Hepatocyte (in vitro differentiated cells): ENCODE results near the gene RANBP17.

ENCODE experiments used
- EZH2 ChIP-seq: fragments of 200-600 bp; sonication (generic); IDR thresholded peaks from 2 replicates; pipeline ENCODE4 v1.6.1; 2016; ENCODE audit warnings: antibody characterized with exemption, mild to moderate bottlenecking, borderline replicate concordance
- EZH2phosphoT487 ChIP-seq: fragments of 200-600 bp; sonication (generic); IDR thresholded peaks from one replicate; pipeline ENCODE4 v1.6.1; 2018; ENCODE audit warnings: antibody characterized with exemption, mild to moderate bottlenecking, low read depth, moderate library complexity; ENCODE audit not compliant: unreplicated experiment, severe bottlenecking
- TF ChIP-seq, protein P1 (sequence below): fragments of 200-600 bp; sonication (generic); IDR thresholded peaks from 2 replicates; pipeline ENCODE4 v1.5.1; 2016; ENCODE audit warnings: antibody characterized with exemption, mild to moderate bottlenecking; ENCODE audit not compliant: poor library complexity

DNA sequence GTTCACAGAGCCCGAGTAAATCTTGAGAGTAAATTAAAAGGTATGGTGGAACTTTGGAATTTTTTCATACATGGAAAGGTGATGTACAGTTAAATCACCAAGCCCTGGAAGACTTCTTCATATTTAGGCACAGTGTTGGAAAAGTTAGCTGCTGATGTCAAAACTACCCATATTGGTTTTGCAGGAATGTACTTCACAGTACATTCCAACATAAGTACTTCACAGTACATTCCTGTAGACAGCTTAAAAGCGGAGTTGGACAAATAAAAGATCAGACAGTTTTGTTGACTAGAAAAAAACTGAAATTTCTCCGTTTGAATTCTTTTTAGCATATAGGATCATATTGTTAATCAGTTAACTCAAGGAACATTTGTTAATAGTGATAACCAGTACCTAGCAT, 1.8 kb downstream of the RANBP17 start:
- TF ChIP-seq, protein P1, sequence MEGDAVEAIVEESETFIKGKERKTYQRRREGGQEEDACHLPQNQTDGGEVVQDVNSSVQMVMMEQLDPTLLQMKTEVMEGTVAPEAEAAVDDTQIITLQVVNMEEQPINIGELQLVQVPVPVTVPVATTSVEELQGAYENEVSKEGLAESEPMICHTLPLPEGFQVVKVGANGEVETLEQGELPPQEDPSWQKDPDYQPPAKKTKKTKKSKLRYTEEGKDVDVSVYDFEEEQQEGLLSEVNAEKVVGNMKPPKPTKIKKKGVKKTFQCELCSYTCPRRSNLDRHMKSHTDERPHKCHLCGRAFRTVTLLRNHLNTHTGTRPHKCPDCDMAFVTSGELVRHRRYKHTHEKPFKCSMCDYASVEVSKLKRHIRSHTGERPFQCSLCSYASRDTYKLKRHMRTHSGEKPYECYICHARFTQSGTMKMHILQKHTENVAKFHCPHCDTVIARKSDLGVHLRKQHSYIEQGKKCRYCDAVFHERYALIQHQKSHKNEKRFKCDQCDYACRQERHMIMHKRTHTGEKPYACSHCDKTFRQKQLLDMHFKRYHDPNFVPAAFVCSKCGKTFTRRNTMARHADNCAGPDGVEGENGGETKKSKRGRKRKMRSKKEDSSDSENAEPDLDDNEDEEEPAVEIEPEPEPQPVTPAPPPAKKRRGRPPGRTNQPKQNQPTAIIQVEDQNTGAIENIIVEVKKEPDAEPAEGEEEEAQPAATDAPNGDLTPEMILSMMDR, result no peak
- TF ChIP-seq EZH2phosphoT487 (no peak), EZH2 (no peak)
